ENCODE data around the gene COL4A2.

Gene COL4A2

GRCh38 chr13:110334841-110335490, 27.9 kb downstream of the COL4A2 start:
- Histone ChIP-seq H3K9me3 (ENCODE audit: control insufficient read depth, insufficient read depth, low read length) (no peaks in the 10 kb centered on the region), H3K4me1 (ENCODE audit: insufficient read depth, low read length) (peaks cover 17% of the 10 kb centered on the region), H3K36me3 (ENCODE audit: insufficient read depth, low read length) (no peaks in the 10 kb centered on the region; the same call in 1 of the 2 replicates), H3K9ac (ENCODE audit: low read depth, low read length) (no peak overlapping the region)

GRCh38 chr13:110336108-110336507, 29.0 kb downstream of the COL4A2 start:
- H3K9me3 ChIP-seq (ENCODE audit: control insufficient read depth, insufficient read depth, low read length) = no peaks in the 10 kb centered on the region
- peaks cover 25% of the 10 kb centered on the region for H3K4me1 ChIP-seq (ENCODE audit: insufficient read depth, low read length)
- H3K9ac ChIP-seq (ENCODE audit: low read depth, low read length) = no peak overlapping the region
- H3K36me3 ChIP-seq (ENCODE audit: insufficient read depth, low read length) = no peaks in the 10 kb centered on the region; the same call in 1 of the 2 replicates

- peaks cover 31% of the 10 kb centered on the region for H3K4me1 ChIP-seq (ENCODE audit: insufficient read depth, low read length)
- H3K9me3 ChIP-seq (ENCODE audit: control insufficient read depth, insufficient read depth, low read length) = no peaks in the 10 kb centered on the region
- no peak overlapping the region for H3K9ac ChIP-seq (ENCODE audit: low read depth, low read length)
- H3K36me3 ChIP-seq (ENCODE audit: insufficient read depth, low read length) = no peaks in the 10 kb centered on the region; the same call in 1 of the 2 replicates
Observed at GRCh38 chr13:110336681-110337080, 29.6 kb downstream of the COL4A2 start.

- Histone ChIP-seq H3K36me3 (ENCODE audit: insufficient read depth, low read length) (no peaks in the 10 kb centered on the region; the same call in 1 of the 2 replicates), H3K4me1 (ENCODE audit: insufficient read depth, low read length) (peaks cover 32% of the 10 kb centered on the region), H3K9ac (ENCODE audit: low read depth, low read length) (no peak overlapping the region), H3K9me3 (ENCODE audit: control insufficient read depth, insufficient read depth, low read length) (no peaks in the 10 kb centered on the region)
Observed at GRCh38 chr13:110337247-110337646, 30.2 kb downstream of the COL4A2 start.

GRCh38 chr13:110338441-110339101, 31.5 kb downstream of the COL4A2 start:
- Histone ChIP-seq H3K4me1 (ENCODE audit: insufficient read depth, low read length) (peaks cover 32% of the 10 kb centered on the region), H3K9me3 (ENCODE audit: control insufficient read depth, insufficient read depth, low read length) (no peaks in the 10 kb centered on the region), H3K36me3 (ENCODE audit: insufficient read depth, low read length) (no peaks in the 10 kb centered on the region; the same call in 1 of the 2 replicates), H3K9ac (ENCODE audit: low read depth, low read length) (no peak overlapping the region)

GRCh38 chr13:110339263-110339662, 32.2 kb downstream of the COL4A2 start:
- Histone ChIP-seq H3K36me3 (ENCODE audit: insufficient read depth, low read length) (no peaks in the 10 kb centered on the region; the same call in 1 of the 2 replicates), H3K9ac (ENCODE audit: low read depth, low read length) (no peak overlapping the region), H3K9me3 (ENCODE audit: control insufficient read depth, insufficient read depth, low read length) (no peaks in the 10 kb centered on the region), H3K4me1 (ENCODE audit: insufficient read depth, low read length) (peaks cover 32% of the 10 kb centered on the region)

- H3K36me3 ChIP-seq (ENCODE audit: insufficient read depth, low read length) = no peaks in the 10 kb centered on the region; the same call in 1 of the 2 replicates
- H3K9me3 ChIP-seq (ENCODE audit: control insufficient read depth, insufficient read depth, low read length) = no peaks in the 10 kb centered on the region
- peaks cover 32% of the 10 kb centered on the region for H3K4me1 ChIP-seq (ENCODE audit: insufficient read depth, low read length)
Observed at GRCh38 chr13:110339975-110340550, 33.0 kb downstream of the COL4A2 start.

GRCh38 chr13:110340812-110341444, 33.8 kb downstream of the COL4A2 start:
- Histone ChIP-seq H3K4me1 (ENCODE audit: insufficient read depth, low read length) (peaks cover 32% of the 10 kb centered on the region), H3K9me3 (ENCODE audit: control insufficient read depth, insufficient read depth, low read length) (no peaks in the 10 kb centered on the region), H3K9ac (ENCODE audit: low read depth, low read length) (no peak overlapping the region), H3K36me3 (ENCODE audit: insufficient read depth, low read length) (no peaks in the 10 kb centered on the region; the same call in 1 of the 2 replicates)

More at GRCh38 chr13:110339975-110340550, 33.0 kb downstream of the COL4A2 start:
- H3K9ac ChIP-seq (ENCODE audit: low read depth, low read length) = no peak overlapping the region

GRCh38 chr13:110341445-110342244, 34.6 kb downstream of the COL4A2 start:
- no peaks in the 10 kb centered on the region; the same call in 1 of the 2 replicates for H3K36me3 ChIP-seq (ENCODE audit: insufficient read depth, low read length)
- no peaks in the 10 kb centered on the region for H3K9me3 ChIP-seq (ENCODE audit: control insufficient read depth, insufficient read depth, low read length)
- H3K9ac ChIP-seq (ENCODE audit: low read depth, low read length) = no peak overlapping the region
- H3K4me1 ChIP-seq (ENCODE audit: insufficient read depth, low read length) = peaks cover 32% of the 10 kb centered on the region

- Histone ChIP-seq H3K4me1 (ENCODE audit: insufficient read depth, low read length) (peaks cover 30% of the 10 kb centered on the region), H3K9ac (ENCODE audit: low read depth, low read length) (no peak overlapping the region), H3K9me3 (ENCODE audit: control insufficient read depth, insufficient read depth, low read length) (no peaks in the 10 kb centered on the region), H3K36me3 (ENCODE audit: insufficient read depth, low read length) (no peaks in the 10 kb centered on the region; the same call in 1 of the 2 replicates)
Observed at GRCh38 chr13:110342474-110342873, 35.4 kb downstream of the COL4A2 start.

- peaks cover 21% of the 10 kb centered on the region for H3K4me1 ChIP-seq (ENCODE audit: insufficient read depth, low read length)
- no peak overlapping the region for H3K9ac ChIP-seq (ENCODE audit: low read depth, low read length)
- H3K9me3 ChIP-seq (ENCODE audit: control insufficient read depth, insufficient read depth, low read length) = no peaks in the 10 kb centered on the region
- no peaks in the 10 kb centered on the region; the same call in 1 of the 2 replicates for H3K36me3 ChIP-seq (ENCODE audit: insufficient read depth, low read length)
Observed at GRCh38 chr13:110343241-110343865, 36.3 kb downstream of the COL4A2 start.

GRCh38 chr13:110344320-110344719, 37.2 kb downstream of the COL4A2 start:
- Histone ChIP-seq H3K9ac (ENCODE audit: low read depth, low read length) (no peak overlapping the region), H3K4me1 (ENCODE audit: insufficient read depth, low read length) (peaks cover 16% of the 10 kb centered on the region), H3K9me3 (ENCODE audit: control insufficient read depth, insufficient read depth, low read length) (no peaks in the 10 kb centered on the region), H3K36me3 (ENCODE audit: insufficient read depth, low read length) (no peaks in the 10 kb centered on the region)

- Histone ChIP-seq H3K9me3 (ENCODE audit: control insufficient read depth, insufficient read depth, low read length) (no peaks in the 10 kb centered on the region), H3K4me1 (ENCODE audit: insufficient read depth, low read length) (peaks cover 15% of the 10 kb centered on the region), H3K9ac (ENCODE audit: low read depth, low read length) (no peak overlapping the region), H3K36me3 (ENCODE audit: insufficient read depth, low read length) (no peaks in the 10 kb centered on the region)
Observed at GRCh38 chr13:110345266-110345665, 38.2 kb downstream of the COL4A2 start.
